HCT116 (cell line): Measurements from ENCODE around the gene TBC1D4. TPM values are rescaled to one million over a fixed set of nuclear protein-coding genes. Genes with fewer than 3 reads are reported as not detected.

Experiments used
- ATAC-seq: fragments of 200-7000 bp; cut with Tn5 transposase; 2 replicates; pipeline ENCODE4 v1.9.1; 2020; ENCODE audit warnings: mild to moderate bottlenecking, moderate library complexity
- BruUV-seq: library from RNA; stranded (reverse); fragments of 400-500 nt; replicated peaks from 2 replicates; lab custom pipeline; 2021; lab: Mats Ljungman, UMichigan
- CTCF ChIA-PET: fragments of 300-600 bp; sonication (Branson Sonifier 250); formaldehyde crosslinking; loops from one replicate; lab custom pipeline; 2021; ENCODE audit warnings: antibody characterized with exemption; lab: Charles Lee
- POLR2A ChIA-PET: fragments of 300-600, 350-600 bp; sonication (Branson Sonifier 250); formaldehyde crosslinking; loops from one replicate; lab custom pipeline; 2021; ENCODE audit warnings: antibody characterized with exemption; lab: Charles Lee
- RAD21 ChIA-PET, 2 experiments: fragments of 300-600 bp; sonication (Branson Sonifier 250); formaldehyde crosslinking; loops; one replicate each; lab custom pipeline; 2023; ENCODE audit warnings: low total read pairs in 2 of 2; ENCODE audit not compliant: uncharacterized antibody in 2 of 2, unreplicated experiment in 2 of 2, low non-redundant PET in 1 of 2; lab: Charles Lee
- DNase-seq: peaks from one replicate; pipeline ENCODE4 v3.0.0-alpha.2; 2010; ENCODE audit warnings: low read depth, low spot score
- H2AFZ ChIP-seq: fragments of 200-600 bp; shearing (Covaris generic), sonication (generic); 2 replicates; pipeline ENCODE4 v1.6.1; 2017; ENCODE audit warnings: low read depth, mixed run types, mixed read lengths, antibody characterized with exemption, low read length; ENCODE audit not compliant: poor library complexity, severe bottlenecking
- H3K27ac ChIP-seq: 2 replicates; pipeline ENCODE4 v1.5.1; 2012; ENCODE audit warnings: low read depth, low read length
- H3K27me3 ChIP-seq: fragments of 200-600 bp; sonication (generic); 2 replicates; pipeline ENCODE4 v1.6.1; 2016; ENCODE audit warnings: mixed run types, low read length, mixed read lengths; ENCODE audit not compliant: insufficient read depth
- H3K36me3 ChIP-seq, 2 experiments: fragments of 200-500 bp in 1 of 2; fragments of 200-600 bp in 1 of 2; sonication (Bioruptor generic) in 1 of 2; sonication (generic) in 1 of 2; 2 replicates each; pipeline versions ENCODE4 v1.5.1 to v1.6.1; 2014 to 2016; ENCODE audit warnings: low read length in 2 of 2, inconsistent platforms in 1 of 2, mixed read lengths in 1 of 2, mixed run types in 1 of 2; ENCODE audit not compliant: insufficient read depth in 2 of 2, control insufficient read depth in 1 of 2
- H3K4me1 ChIP-seq, 2 experiments: fragments of 200-600 bp in 1 of 2; sonication (generic) in 1 of 2; 2 replicates each; pipeline versions ENCODE4 v1.5.1 to v1.6.1; 2012 to 2017; ENCODE audit warnings: low read length in 2 of 2, inconsistent platforms in 1 of 2, mild to moderate bottlenecking in 1 of 2, mixed read lengths in 1 of 2, mixed run types in 1 of 2, moderate library complexity in 1 of 2; ENCODE audit not compliant: insufficient read depth in 2 of 2, control insufficient read depth in 1 of 2
- H3K4me2 ChIP-seq: fragments of 200-600 bp; sonication (generic); 2 replicates; pipeline ENCODE4 v1.6.1; 2017; ENCODE audit warnings: mixed run types, low read length, mixed read lengths
- H3K4me3 ChIP-seq, 2 experiments: fragments of 200-600 bp in 1 of 2; sonication (generic) in 1 of 2; replicated peaks in 1 of 2; 2 replicates each; pipeline ENCODE4 v1.5.1; 2011 to 2016; ENCODE audit warnings: low read length in 2 of 2, control low read depth in 1 of 2, low read depth in 1 of 2, mild to moderate bottlenecking in 1 of 2, mixed read lengths in 1 of 2, mixed run types in 1 of 2
- H3K79me2 ChIP-seq: fragments of 200-600 bp; sonication (generic); 2 replicates; pipeline ENCODE4 v1.6.1; 2017; ENCODE audit warnings: mild to moderate bottlenecking, mixed run types, low read length, moderate library complexity, mixed read lengths; ENCODE audit not compliant: insufficient read depth
- H3K9ac ChIP-seq: fragments of 200-600 bp; sonication (generic); 2 replicates; pipeline ENCODE4 v1.6.1; 2016; ENCODE audit warnings: low read length, mixed read lengths
- H3K9me2 ChIP-seq: fragments of 200-600 bp; sonication (generic), shearing (Covaris generic); 2 replicates; pipeline ENCODE4 v1.6.1; 2017; ENCODE audit warnings: mixed run types, mild to moderate bottlenecking, moderate library complexity; ENCODE audit not compliant: insufficient read depth
- H3K9me3 ChIP-seq, 2 experiments: fragments of 200-500 bp in 1 of 2; fragments of 200-600 bp in 1 of 2; sonication (Bioruptor generic) in 1 of 2; sonication (generic) in 1 of 2; 2 replicates each; pipeline ENCODE4 v1.6.1; 2014 to 2017; ENCODE audit warnings: low read length in 2 of 2, mixed read lengths in 2 of 2, inconsistent platforms in 1 of 2, low read depth in 1 of 2, mild to moderate bottlenecking in 1 of 2, mixed run types in 1 of 2, moderate library complexity in 1 of 2; ENCODE audit not compliant: control insufficient read depth in 1 of 2, insufficient read depth in 1 of 2
- H4K20me1 ChIP-seq: fragments of 200-600 bp; sonication (generic), shearing (Covaris generic); 2 replicates; pipeline ENCODE4 v1.6.1; 2017; ENCODE audit warnings: mixed run types, mild to moderate bottlenecking, moderate library complexity; ENCODE audit not compliant: insufficient read depth
- CBX3 ChIP-seq: IDR thresholded peaks from 2 replicates; pipeline ENCODE4 v1.6.1; 2012; ENCODE audit warnings: low read depth
- EZH2 ChIP-seq: fragments of 200-600 bp; sonication (generic); IDR thresholded peaks from 2 replicates; pipeline ENCODE4 v1.6.1; 2017; ENCODE audit warnings: antibody characterized with exemption, mixed run types
- EZH2phosphoT487 ChIP-seq: fragments of 200-600 bp; IDR thresholded peaks from 2 replicates; pipeline ENCODE4 v1.6.1; 2018; ENCODE audit warnings: antibody characterized with exemption, borderline replicate concordance
- POLR2AphosphoS5 ChIP-seq: IDR thresholded peaks from 2 replicates; pipeline ENCODE4 v1.6.1; 2011; ENCODE audit warnings: mild to moderate bottlenecking, low read depth, low read length, moderate library complexity
- RAD21 ChIP-seq: IDR thresholded peaks from 2 replicates; pipeline ENCODE4 v1.6.1; 2012; ENCODE audit warnings: low read depth, mild to moderate bottlenecking
- SP1 ChIP-seq: IDR thresholded peaks from 2 replicates; pipeline ENCODE4 v1.6.1; 2012; ENCODE audit warnings: low read depth
- TCF7L2 ChIP-seq: IDR thresholded peaks from 2 replicates; pipeline ENCODE4 v1.7.0; 2011; ENCODE audit warnings: borderline replicate concordance, inconsistent platforms; ENCODE audit not compliant: insufficient read depth, insufficient read length; ENCODE audit errors: extremely low read depth
- ZFX ChIP-seq: fragments of 450-650 bp; IDR thresholded peaks from 2 replicates; pipeline ENCODE4 v1.6.1; 2017
- intact Hi-C: fragments of 100-400 bp; cut with micrococcal nuclease; formaldehyde crosslinking; loops from 2 replicates; pipeline ENCODE4 v1.10.0; 2022
- total RNA-seq: library from RNA; stranded (reverse); gene quantifications from one replicate; pipeline ENCODE4 v1.2.1, GENCODE V29; 2021; ENCODE audit not compliant: unreplicated experiment
- TF ChIP-seq, protein P1 (sequence below): IDR thresholded peaks from 2 replicates; pipeline ENCODE4 v1.6.1; 2012
- TF ChIP-seq, protein P2 (sequence below): IDR thresholded peaks from 2 replicates; pipeline ENCODE4 v1.6.1; 2012; ENCODE audit warnings: low read depth
- TF ChIP-seq, protein P3 (sequence below), 3 experiments: fragments of 200-600 bp in 1 of 3; sonication (generic) in 1 of 3; IDR thresholded peaks in 2 of 3; conservative IDR thresholded peaks in 1 of 3; 2 replicates each; pipeline ENCODE4 v1.5.1; 2012 to 2017; ENCODE audit warnings: low read depth in 2 of 3, low read length in 2 of 3, antibody characterized with exemption in 1 of 3, borderline replicate concordance in 1 of 3, control low read depth in 1 of 3, mild to moderate bottlenecking in 1 of 3, mixed read lengths in 1 of 3, mixed run types in 1 of 3, moderate library complexity in 1 of 3; ENCODE audit not compliant: insufficient read depth in 1 of 3

TBC1D4 gene
- total RNA-seq, 1 experiment from 2014 or later, result 24.6 TPM

DNA sequence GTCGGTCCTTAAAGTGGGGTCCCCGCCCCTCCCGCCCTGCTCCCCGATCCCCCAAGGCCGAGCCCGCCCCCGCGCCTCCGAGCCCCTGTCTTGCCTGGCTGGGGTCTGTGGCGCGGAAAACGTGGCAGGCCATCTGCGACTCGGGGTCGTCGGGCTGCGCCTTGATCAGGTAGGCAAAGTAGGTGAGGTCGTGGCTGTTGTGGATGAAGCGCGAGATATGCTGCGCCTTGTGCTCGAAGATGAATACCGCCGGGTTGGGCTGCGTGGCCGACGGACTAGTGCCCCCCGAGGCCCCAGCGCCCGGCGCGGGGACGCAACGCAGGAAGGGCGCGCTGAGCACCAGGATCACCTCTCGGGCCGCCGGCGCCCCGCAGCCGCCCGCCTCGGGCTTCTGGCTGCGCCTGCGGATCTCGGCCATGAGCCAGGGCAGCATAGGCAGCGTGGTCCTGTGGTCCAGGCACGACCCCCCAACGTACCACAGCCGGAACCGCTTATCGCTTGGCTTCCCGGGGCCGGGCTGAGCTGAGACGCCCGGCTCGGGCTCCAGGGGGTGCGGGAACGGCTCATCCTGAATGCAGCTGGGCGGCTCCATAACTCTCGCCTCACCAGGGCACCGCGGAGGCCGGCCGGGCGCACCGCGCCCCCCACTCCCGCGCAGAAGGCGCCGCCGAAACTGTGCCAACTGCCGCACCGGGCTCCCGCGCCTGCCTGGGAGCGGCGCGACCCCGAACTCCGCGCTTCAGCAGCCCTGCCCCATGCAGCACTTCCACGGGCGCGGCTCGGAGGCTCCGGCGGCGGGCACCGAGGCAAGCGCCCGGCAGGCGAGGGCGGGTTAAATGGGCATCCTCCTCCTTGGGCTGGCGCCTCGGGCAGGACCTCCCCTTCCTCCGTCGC is 546 bp downstream of the TBC1D4 start:
- H3K36me3 ChIP-seq, result no peaks in the 10 kb centered on the region
- no peaks in the 10 kb centered on the region for H3K27me3 ChIP-seq
- CTCF ChIA-PET, result interaction anchor here (0.6 to 1.9 kb wide), 16 partner anchors 7 to 187 kb away, joined by 3 to 13 read pairs (median 4); no protein-coding TSS in a partner anchor
- peak overlapping the region; percentile 88 for H3K4me2 ChIP-seq
- H4K20me1 ChIP-seq, result no peaks in the 10 kb centered on the region
- H3K9ac ChIP-seq, result peak overlapping the region; percentile 79
- RAD21 ChIA-PET, result interaction anchor here in 1 of 2 experiments (0.7 to 1.1 kb wide), 2 partner anchors 37 to 67 kb away, joined by 3 to 6 read pairs; no protein-coding TSS in a partner anchor
- peaks cover 22 to 33% of the 10 kb centered on the region in 2 experiments for H3K4me1 ChIP-seq
- peaks cover 43% of the 10 kb centered on the region for H3K79me2 ChIP-seq
- TF ChIP-seq RAD21 (no peak), EZH2phosphoT487 (no peak), EZH2 (no peak), ZFX (peak; percentile 40; the same call in 1 of the 2 replicates)
- TF ChIP-seq, protein P1, sequence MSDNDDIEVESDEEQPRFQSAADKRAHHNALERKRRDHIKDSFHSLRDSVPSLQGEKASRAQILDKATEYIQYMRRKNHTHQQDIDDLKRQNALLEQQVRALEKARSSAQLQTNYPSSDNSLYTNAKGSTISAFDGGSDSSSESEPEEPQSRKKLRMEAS, result no peak
- peak overlapping the region; percentile 82 for H3K27ac ChIP-seq
- POLR2A ChIA-PET, result interaction anchor here (1.2 kb wide), 1 partner anchor 69 kb away, joined by 4 read pairs; the partner anchor contains the start of gene UCHL3
- peak overlapping the region; percentile 72 to 76 for H3K4me3 ChIP-seq
- no peak overlapping the region for H2AFZ ChIP-seq
- ATAC-seq (peak; percentile 36), DNase-seq (no peak)
- H3K9me3 ChIP-seq, result no peaks in the 10 kb centered on the region
- no peaks in the 10 kb centered on the region for H3K9me2 ChIP-seq
- no TSS peak for BruUV-seq
- intact Hi-C loops, result loop anchor here (2.0 kb wide), 2 partner anchors 67 to 109 kb away; partner anchors contain the start of gene UCHL3

DNA sequence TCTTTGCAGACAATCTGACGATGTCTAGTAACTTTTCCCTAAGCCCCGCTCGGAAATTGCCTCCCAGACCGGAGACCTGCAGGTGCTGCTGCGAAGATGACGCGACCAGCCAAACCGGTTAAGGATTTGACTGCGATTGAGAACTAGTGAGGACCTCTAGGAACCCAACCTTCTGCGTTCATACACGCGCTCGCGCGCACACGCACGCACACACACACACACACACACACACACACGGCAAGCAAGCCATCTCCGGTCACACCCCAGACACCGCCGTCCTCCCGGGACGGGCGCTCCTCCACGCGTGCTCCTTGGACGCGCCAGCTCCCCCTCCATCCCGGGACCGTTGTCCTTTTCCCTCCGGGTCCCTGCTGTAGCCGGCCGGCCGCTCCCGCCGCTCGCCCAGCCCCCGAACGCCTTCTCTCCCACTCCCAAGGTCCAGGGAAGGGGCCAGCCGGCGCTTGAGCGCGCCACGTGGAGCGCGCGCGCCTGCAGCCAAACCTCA is 1.2 kb downstream of the TBC1D4 start:
- Histone ChIP-seq H3K9me3 (no peaks in the 10 kb centered on the region), H3K4me3 (peak overlapping the region; percentile 72 to 76), H3K4me2 (peak overlapping the region; percentile 88), H3K27ac (peak overlapping the region; percentile 82), H3K9me2 (no peaks in the 10 kb centered on the region), H3K27me3 (no peaks in the 10 kb centered on the region), H3K9ac (peak overlapping the region; percentile 79), H3K79me2 (peaks cover 47% of the 10 kb centered on the region), H3K4me1 (peaks cover 16 to 26% of the 10 kb centered on the region in 2 experiments), H3K36me3 (no peaks in the 10 kb centered on the region), H2AFZ (no peak overlapping the region), H4K20me1 (no peaks in the 10 kb centered on the region)
- no TSS peak for BruUV-seq
- RAD21 ChIA-PET, result interaction anchor here in 1 of 2 experiments (0.7 kb wide), 1 partner anchor 37 kb away, joined by 6 read pairs; no protein-coding TSS in a partner anchor
- peak; percentile 63 for DNase-seq
- intact Hi-C loops, result loop anchor here (2.0 kb wide), 1 partner anchor 108 kb away; no protein-coding TSS in a partner anchor
- CTCF ChIA-PET, result no interaction called here
- ATAC-seq, result peak; percentile 25
- POLR2A ChIA-PET, result no interaction called here
- TF ChIP-seq TCF7L2 (no peak), CBX3 (no peak), POLR2AphosphoS5 (peak; percentile 48; the same call in 1 of the 2 replicates), ZFX (no peak), SP1 (peak; percentile 13; the same call in 1 of the 2 replicates)
- TF ChIP-seq, protein P2, sequence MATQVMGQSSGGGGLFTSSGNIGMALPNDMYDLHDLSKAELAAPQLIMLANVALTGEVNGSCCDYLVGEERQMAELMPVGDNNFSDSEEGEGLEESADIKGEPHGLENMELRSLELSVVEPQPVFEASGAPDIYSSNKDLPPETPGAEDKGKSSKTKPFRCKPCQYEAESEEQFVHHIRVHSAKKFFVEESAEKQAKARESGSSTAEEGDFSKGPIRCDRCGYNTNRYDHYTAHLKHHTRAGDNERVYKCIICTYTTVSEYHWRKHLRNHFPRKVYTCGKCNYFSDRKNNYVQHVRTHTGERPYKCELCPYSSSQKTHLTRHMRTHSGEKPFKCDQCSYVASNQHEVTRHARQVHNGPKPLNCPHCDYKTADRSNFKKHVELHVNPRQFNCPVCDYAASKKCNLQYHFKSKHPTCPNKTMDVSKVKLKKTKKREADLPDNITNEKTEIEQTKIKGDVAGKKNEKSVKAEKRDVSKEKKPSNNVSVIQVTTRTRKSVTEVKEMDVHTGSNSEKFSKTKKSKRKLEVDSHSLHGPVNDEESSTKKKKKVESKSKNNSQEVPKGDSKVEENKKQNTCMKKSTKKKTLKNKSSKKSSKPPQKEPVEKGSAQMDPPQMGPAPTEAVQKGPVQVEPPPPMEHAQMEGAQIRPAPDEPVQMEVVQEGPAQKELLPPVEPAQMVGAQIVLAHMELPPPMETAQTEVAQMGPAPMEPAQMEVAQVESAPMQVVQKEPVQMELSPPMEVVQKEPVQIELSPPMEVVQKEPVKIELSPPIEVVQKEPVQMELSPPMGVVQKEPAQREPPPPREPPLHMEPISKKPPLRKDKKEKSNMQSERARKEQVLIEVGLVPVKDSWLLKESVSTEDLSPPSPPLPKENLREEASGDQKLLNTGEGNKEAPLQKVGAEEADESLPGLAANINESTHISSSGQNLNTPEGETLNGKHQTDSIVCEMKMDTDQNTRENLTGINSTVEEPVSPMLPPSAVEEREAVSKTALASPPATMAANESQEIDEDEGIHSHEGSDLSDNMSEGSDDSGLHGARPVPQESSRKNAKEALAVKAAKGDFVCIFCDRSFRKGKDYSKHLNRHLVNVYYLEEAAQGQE, result no peak
- TF ChIP-seq, protein P3, sequence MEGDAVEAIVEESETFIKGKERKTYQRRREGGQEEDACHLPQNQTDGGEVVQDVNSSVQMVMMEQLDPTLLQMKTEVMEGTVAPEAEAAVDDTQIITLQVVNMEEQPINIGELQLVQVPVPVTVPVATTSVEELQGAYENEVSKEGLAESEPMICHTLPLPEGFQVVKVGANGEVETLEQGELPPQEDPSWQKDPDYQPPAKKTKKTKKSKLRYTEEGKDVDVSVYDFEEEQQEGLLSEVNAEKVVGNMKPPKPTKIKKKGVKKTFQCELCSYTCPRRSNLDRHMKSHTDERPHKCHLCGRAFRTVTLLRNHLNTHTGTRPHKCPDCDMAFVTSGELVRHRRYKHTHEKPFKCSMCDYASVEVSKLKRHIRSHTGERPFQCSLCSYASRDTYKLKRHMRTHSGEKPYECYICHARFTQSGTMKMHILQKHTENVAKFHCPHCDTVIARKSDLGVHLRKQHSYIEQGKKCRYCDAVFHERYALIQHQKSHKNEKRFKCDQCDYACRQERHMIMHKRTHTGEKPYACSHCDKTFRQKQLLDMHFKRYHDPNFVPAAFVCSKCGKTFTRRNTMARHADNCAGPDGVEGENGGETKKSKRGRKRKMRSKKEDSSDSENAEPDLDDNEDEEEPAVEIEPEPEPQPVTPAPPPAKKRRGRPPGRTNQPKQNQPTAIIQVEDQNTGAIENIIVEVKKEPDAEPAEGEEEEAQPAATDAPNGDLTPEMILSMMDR (IDR thresholded peaks at IDR 0.05 in 2 of 3, conservative IDR thresholded peaks at IDR 0.05 in 1 of 3; ENCODE audit: borderline replicate concordance in 1 of 3, insufficient read depth in 1 of 3, low read depth in 2 of 3, low read length in 2 of 3), result no peak
